Activated CD4-positive, alpha-beta memory T cell treated with anti-CD3 and anti-CD28 coated beads, Interleukin-2, amount 10 ng/mL, durations not matched to agents 7 days and 5 days (primary cell): Measurements from ENCODE around the gene KIF5A. TPM values are rescaled to one million over a fixed set of nuclear protein-coding genes. Genes with fewer than 3 reads are reported as not detected.

ENCODE experiments used
- CTCF ChIA-PET: fragments of 350-600 bp; sonication (Branson Sonifier 250); formaldehyde crosslinking; loops from one replicate; lab custom pipeline; 2021; ENCODE audit warnings: antibody characterized with exemption, inconsistent platforms; lab: Charles Lee
- POLR2A ChIA-PET: fragments of 350-600 bp; sonication (Branson Sonifier 250); formaldehyde crosslinking; loops from one replicate; lab custom pipeline; 2021; ENCODE audit warnings: antibody characterized with exemption; lab: Charles Lee
- DNase-seq: peaks from one replicate; pipeline ENCODE4 v3.0.0-alpha.2; 2020
- H3K27ac Mint-ChIP-seq: one replicate; pipeline ENCODE4 v1.8.0; 2021; ENCODE audit warnings: mild to moderate bottlenecking, mixed read lengths
- H3K27me3 Mint-ChIP-seq: one replicate; pipeline ENCODE4 v1.8.0; 2021; ENCODE audit warnings: mixed read lengths
- H3K36me3 Mint-ChIP-seq: one replicate; pipeline ENCODE4 v1.8.0; 2021; ENCODE audit warnings: low read depth, mixed read lengths
- H3K4me1 Mint-ChIP-seq: one replicate; pipeline ENCODE4 v1.8.0; 2021; ENCODE audit warnings: mixed read lengths
- H3K4me3 Mint-ChIP-seq: one replicate; pipeline ENCODE4 v1.8.0; 2021; ENCODE audit warnings: mild to moderate bottlenecking, mixed read lengths
- H3K9me3 Mint-ChIP-seq: one replicate; pipeline ENCODE4 v1.8.0; 2021; ENCODE audit warnings: mixed read lengths
- total RNA-seq, 2 experiments: library from RNA; stranded (reverse); gene quantifications; one replicate each; pipeline ENCODE4 v1.2.3, GENCODE V29; 2021

The KIF5A gene
- total RNA-seq, 2 experiments from 2014 or later, result 0.93 to 1.0 TPM

DNA sequence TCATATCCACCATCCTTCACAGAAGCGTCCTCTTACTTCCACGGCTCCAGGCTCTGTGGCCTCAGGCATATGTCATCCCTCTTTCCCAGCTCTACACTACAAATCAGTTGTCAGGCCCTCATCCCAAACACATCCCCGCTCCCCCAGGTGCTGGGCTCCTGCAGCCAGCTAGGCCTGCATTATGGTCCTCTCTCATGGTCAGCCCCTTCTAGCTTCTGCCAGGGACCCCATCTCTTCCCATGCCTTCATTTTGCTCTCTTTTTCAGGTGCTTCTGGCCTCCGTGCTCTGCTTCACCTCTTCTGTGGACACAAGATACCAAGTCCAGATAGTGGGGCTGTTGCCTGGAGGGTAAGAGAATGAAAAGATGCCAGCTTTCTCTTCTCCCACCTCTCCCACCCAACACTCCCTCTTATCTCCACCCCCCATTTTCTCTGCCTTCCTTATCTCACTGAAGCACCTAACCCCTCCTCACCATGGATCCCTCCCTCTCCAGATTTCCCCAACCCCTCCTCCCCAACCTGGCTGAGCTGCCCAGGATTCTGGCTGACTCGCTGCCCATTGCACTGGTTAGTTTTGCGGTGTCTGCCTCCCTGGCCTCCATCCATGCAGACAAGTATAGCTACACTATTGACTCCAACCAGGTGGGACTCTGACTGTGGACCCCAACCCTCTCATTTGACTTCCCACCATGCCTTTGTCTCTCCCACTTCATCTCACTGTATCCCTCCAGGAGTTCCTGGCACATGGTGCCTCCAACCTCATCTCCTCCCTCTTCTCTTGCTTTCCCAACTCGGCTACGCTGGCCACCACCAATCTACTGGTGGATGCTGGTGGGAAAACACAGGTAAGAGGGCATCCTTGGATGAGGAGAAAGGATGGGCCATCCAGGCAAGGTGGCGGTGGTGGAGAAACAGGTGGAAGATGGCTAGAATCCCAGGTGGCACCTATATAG, 72.7 kb downstream of the KIF5A start:
- peaks cover 96% of the 10 kb centered on the region for H3K27me3 Mint-ChIP-seq
- ChIA-PET POLR2A (interaction anchor here (1.1 kb wide), 1 partner anchor 39 kb away, joined by 4 read pairs; no protein-coding TSS in a partner anchor), CTCF (interaction anchor here (0.8 to 5.8 kb wide), 6 partner anchors 9 to 164 kb away, joined by 3 to 77 read pairs (median 4); partner anchors contain the start of gene GLI1)
- no peaks in the 10 kb centered on the region for H3K9me3 Mint-ChIP-seq
- no peaks in the 10 kb centered on the region for H3K36me3 Mint-ChIP-seq
- no peak overlapping the region for H3K27ac Mint-ChIP-seq
- DNase-seq, result no peak
- peaks cover 24% of the 10 kb centered on the region for H3K4me1 Mint-ChIP-seq
- H3K4me3 Mint-ChIP-seq, result no peak overlapping the region

DNA sequence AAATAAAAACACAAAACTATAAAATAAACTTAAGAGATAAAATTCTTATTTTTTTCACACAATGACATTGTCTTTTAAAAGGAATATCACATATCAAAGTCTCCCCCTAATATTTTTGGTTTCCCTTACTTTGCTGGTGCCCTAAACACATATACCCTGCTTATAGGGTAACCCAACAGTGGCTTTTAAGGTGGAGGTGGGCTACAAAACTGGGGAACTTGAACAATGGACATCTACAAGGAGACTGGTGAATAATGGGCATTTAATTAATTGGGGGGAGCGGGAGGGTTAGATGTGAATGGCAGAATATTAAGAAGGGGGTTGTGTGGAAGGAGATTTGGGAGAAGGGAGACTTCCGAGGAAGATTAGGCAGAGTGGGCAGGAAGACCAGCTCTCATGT, 73.5 kb downstream of the KIF5A start:
- ChIA-PET POLR2A (no interaction called here), CTCF (interaction anchor here (5.8 kb wide), 1 partner anchor 41 kb away, joined by 77 read pairs; no protein-coding TSS in a partner anchor)
- H3K27me3 Mint-ChIP-seq, result peaks cover 95% of the 10 kb centered on the region
- no peak overlapping the region for H3K4me3 Mint-ChIP-seq
- H3K36me3 Mint-ChIP-seq, result no peaks in the 10 kb centered on the region
- H3K27ac Mint-ChIP-seq, result no peak overlapping the region
- H3K4me1 Mint-ChIP-seq, result peaks cover 25% of the 10 kb centered on the region
- no peaks in the 10 kb centered on the region for H3K9me3 Mint-ChIP-seq
- DNase-seq, result no peak

- DNase-seq, result no peak
- H3K9me3 Mint-ChIP-seq, result no peaks in the 10 kb centered on the region
- H3K36me3 Mint-ChIP-seq, result no peaks in the 10 kb centered on the region
- CTCF ChIA-PET, result interaction anchor here (1.1 to 5.8 kb wide), 2 partner anchors 40 to 41 kb away, joined by 6 to 77 read pairs; no protein-coding TSS in a partner anchor
- H3K27me3 Mint-ChIP-seq, result peaks cover 95% of the 10 kb centered on the region
- POLR2A ChIA-PET, result interaction anchor here (1.0 kb wide), 1 partner anchor 32 kb away, joined by 4 read pairs; no protein-coding TSS in a partner anchor
- H3K4me1 Mint-ChIP-seq, result peaks cover 25% of the 10 kb centered on the region
- H3K27ac Mint-ChIP-seq, result no peak overlapping the region
- no peak overlapping the region for H3K4me3 Mint-ChIP-seq
Observed at GRCh38 chr12:57623811-57624390, 74.1 kb downstream of the KIF5A start.

GRCh38 chr12:57624441-57625220, 74.8 kb downstream of the KIF5A start:
- Mint-ChIP-seq H3K4me1 (peaks cover 21% of the 10 kb centered on the region), H3K9me3 (no peaks in the 10 kb centered on the region), H3K36me3 (no peaks in the 10 kb centered on the region), H3K27me3 (peaks cover 94% of the 10 kb centered on the region), H3K4me3 (no peak overlapping the region), H3K27ac (no peak overlapping the region)
- CTCF ChIA-PET, result interaction anchor here (1.1 kb wide), 1 partner anchor 41 kb away, joined by 6 read pairs; no protein-coding TSS in a partner anchor
- no peak for DNase-seq
- POLR2A ChIA-PET, result interaction anchor here (1.0 kb wide), 1 partner anchor 33 kb away, joined by 4 read pairs; no protein-coding TSS in a partner anchor

GRCh38 chr12:57625261-57626032, 75.6 kb downstream of the KIF5A start:
- Mint-ChIP-seq H3K4me3 (no peak overlapping the region), H3K36me3 (no peaks in the 10 kb centered on the region), H3K27me3 (peaks cover 94% of the 10 kb centered on the region), H3K4me1 (peaks cover 18% of the 10 kb centered on the region), H3K27ac (no peak overlapping the region), H3K9me3 (no peaks in the 10 kb centered on the region)
- POLR2A ChIA-PET, result interaction anchor here (1.0 kb wide), 1 partner anchor 34 kb away, joined by 4 read pairs; no protein-coding TSS in a partner anchor
- no peak for DNase-seq
- CTCF ChIA-PET, result interaction anchor here (0.8 to 1.1 kb wide), 2 partner anchors 42 kb away, joined by 3 to 6 read pairs; no protein-coding TSS in a partner anchor

- peaks cover 10% of the 10 kb centered on the region for H3K4me1 Mint-ChIP-seq
- H3K27ac Mint-ChIP-seq, result no peak overlapping the region
- DNase-seq, result no peak
- H3K4me3 Mint-ChIP-seq, result no peak overlapping the region
- peaks cover 94% of the 10 kb centered on the region for H3K27me3 Mint-ChIP-seq
- CTCF ChIA-PET, result interaction anchor here (0.8 kb wide), 1 partner anchor 43 kb away, joined by 3 read pairs; no protein-coding TSS in a partner anchor
- POLR2A ChIA-PET, result interaction anchor here (1.8 kb wide), 1 partner anchor 119 kb away, joined by 5 read pairs; the partner anchor contains the start of gene TSPAN31
- H3K9me3 Mint-ChIP-seq, result no peaks in the 10 kb centered on the region
- no peaks in the 10 kb centered on the region for H3K36me3 Mint-ChIP-seq
Observed at GRCh38 chr12:57626111-57626920, 76.5 kb downstream of the KIF5A start.

DNA sequence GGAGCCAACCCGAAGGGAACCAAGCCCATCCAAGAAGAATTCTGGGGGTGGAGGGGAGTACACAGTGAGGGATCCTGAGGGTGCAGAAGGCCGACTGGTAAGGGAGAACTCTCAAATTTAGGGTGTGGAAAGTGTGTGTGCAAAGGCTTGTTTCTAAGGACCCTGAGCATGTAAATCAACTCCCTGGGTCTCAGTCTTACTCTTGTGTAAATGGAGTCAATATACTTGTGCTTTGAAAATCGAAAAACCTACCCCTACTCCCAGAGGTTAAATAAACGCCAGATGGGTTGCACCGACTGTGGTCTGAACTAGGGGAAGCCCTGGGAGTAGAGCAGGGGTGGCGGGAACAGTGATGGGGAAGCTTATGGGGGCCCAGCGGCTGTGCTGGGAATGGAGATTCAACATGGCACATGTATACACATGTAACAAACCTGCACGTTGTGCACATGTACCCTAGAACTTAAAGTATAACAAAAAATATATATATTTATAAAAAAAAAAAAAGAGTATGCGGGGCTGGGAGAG, 77.1 kb downstream of the KIF5A start:
- peaks cover 93% of the 10 kb centered on the region for H3K27me3 Mint-ChIP-seq
- no peak overlapping the region for H3K4me3 Mint-ChIP-seq
- DNase-seq, result no peak
- no peaks in the 10 kb centered on the region for H3K36me3 Mint-ChIP-seq
- peaks cover 6% of the 10 kb centered on the region for H3K4me1 Mint-ChIP-seq
- no peaks in the 10 kb centered on the region for H3K9me3 Mint-ChIP-seq
- POLR2A ChIA-PET, result interaction anchor here (1.8 kb wide), 1 partner anchor 118 kb away, joined by 5 read pairs; the partner anchor contains the start of gene TSPAN31
- CTCF ChIA-PET, result interaction anchor here (0.8 to 1.2 kb wide), 4 partner anchors 21 to 174 kb away, joined by 3 to 5 read pairs (median 4); no protein-coding TSS in a partner anchor
- no peak overlapping the region for H3K27ac Mint-ChIP-seq

- H3K27me3 Mint-ChIP-seq, result peaks cover 88% of the 10 kb centered on the region
- no peaks in the 10 kb centered on the region for H3K9me3 Mint-ChIP-seq
- H3K36me3 Mint-ChIP-seq, result no peaks in the 10 kb centered on the region
- ChIA-PET CTCF (interaction anchor here (0.5 to 1.2 kb wide), 5 partner anchors 22 to 175 kb away, joined by 3 to 5 read pairs (median 3); no protein-coding TSS in a partner anchor), POLR2A (interaction anchor here (1.8 kb wide), 1 partner anchor 117 kb away, joined by 5 read pairs; the partner anchor contains the start of gene TSPAN31)
- H3K27ac Mint-ChIP-seq, result no peak overlapping the region
- H3K4me3 Mint-ChIP-seq, result no peak overlapping the region
- H3K4me1 Mint-ChIP-seq, result peaks cover 7% of the 10 kb centered on the region
- peak; percentile 28 for DNase-seq
Observed at GRCh38 chr12:57627501-57628279, 77.8 kb downstream of the KIF5A start.

- H3K27ac Mint-ChIP-seq, result no peak overlapping the region
- H3K36me3 Mint-ChIP-seq, result no peaks in the 10 kb centered on the region
- peaks cover 12% of the 10 kb centered on the region for H3K4me1 Mint-ChIP-seq
- ChIA-PET CTCF (interaction anchor here (0.5 to 1.2 kb wide), 3 partner anchors 23 to 176 kb away, joined by 3 to 5 read pairs (median 3); no protein-coding TSS in a partner anchor), POLR2A (interaction anchor here (1.8 kb wide), 1 partner anchor 116 kb away, joined by 5 read pairs; the partner anchor contains the start of gene TSPAN31)
- peak; percentile 13 for DNase-seq
- peaks cover 85% of the 10 kb centered on the region for H3K27me3 Mint-ChIP-seq
- no peaks in the 10 kb centered on the region for H3K9me3 Mint-ChIP-seq
- H3K4me3 Mint-ChIP-seq, result no peak overlapping the region
Observed at GRCh38 chr12:57628280-57629191, 78.7 kb downstream of the KIF5A start.
